T47D (cell line): ENCODE measurements around the gene C2orf92.
"Not testable (repeated sequence)": the region's sequence is repeated elsewhere in the genome, so short reads cannot be mapped to it uniquely, and the experiment has no call there.

Source experiments
- DNase-seq, 2 experiments: peaks; one replicate each; pipeline versions ENCODE4 v3.0.0 to v3.0.0-alpha.2; 2011 to 2012; ENCODE audit warnings: low read depth in 1 of 2, low spot score in 1 of 2
- JUND ChIP-seq: IDR thresholded peaks from 2 replicates; pipeline ENCODE4 v1.6.1; 2012; ENCODE audit warnings: low read depth
- in situ Hi-C: cut with HindIII; loops from 2 replicates; pipeline ENCODE4 v1.10.0; 2016; ENCODE audit warnings: low sequenced_read_pairs, low pct_unique_long_range_greater_than_20kb

The C2orf92 gene

DNA sequence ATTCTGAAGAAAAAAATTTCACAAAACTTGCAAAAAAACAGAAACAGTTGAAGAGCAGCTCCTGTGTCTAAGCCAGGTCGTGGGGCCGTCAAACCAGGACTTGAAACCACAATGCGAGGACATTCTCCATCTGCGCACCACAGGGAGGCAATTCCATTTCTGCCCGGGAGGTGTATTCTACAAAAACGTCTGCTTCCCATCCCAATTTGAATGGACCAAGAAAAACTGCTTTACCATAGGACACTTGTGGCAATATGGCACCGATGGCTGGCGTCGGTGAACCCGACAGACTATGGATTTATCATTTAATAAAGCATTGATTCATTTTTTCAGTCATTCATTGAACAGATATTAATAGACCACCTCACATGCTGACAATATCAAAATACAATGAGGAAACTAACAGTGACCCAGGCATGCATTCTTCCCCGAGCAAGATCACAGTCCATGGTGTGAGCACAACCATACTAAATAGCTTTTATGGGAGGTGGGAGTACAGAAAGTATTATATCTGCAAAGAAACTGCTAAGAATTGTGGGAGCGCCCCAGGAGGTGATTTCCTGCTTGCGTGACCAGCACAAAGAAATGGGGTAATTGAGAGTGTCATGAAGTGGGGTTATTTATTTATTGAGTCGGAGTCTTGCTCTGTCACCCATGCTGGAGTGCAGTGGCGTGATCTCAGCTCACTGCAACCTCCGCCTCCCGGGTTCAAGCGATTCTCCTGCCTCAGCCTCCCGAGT is 33.4 kb downstream of the C2orf92 start:
- no peak for DNase-seq
- in situ Hi-C loops: no loop called here
- TF ChIP-seq JUND: no peak

GRCh38 chr2:97703741-97704140 is 34.2 kb downstream of the C2orf92 start:
- no peak for DNase-seq
- TF ChIP-seq JUND: no peak
- in situ Hi-C loops: no loop called here

- no peak for DNase-seq
- in situ Hi-C loops: no loop called here
- no peak for TF ChIP-seq JUND
Observed at GRCh38 chr2:97704989-97705388, 35.5 kb downstream of the C2orf92 start.

DNA sequence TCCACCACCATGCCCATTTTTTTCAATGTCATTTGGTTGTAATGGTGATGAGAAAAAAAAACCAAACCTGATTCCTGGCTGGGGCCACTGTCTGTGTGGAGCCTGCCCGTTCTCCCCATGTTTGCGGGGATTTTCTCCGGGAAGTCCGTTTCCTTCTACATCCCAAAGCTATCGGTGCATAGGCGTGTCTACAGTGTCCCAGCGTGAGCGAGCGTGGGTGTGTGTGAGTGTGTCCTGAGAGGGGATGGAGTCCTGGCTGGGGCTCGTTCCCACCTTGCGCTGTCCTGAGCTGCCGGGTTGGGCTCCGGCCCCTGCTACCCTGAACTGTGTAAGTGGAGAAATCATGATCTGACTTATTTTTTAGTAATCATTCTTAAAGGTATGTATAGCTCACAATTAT is 36.6 kb downstream of the C2orf92 start:
- in situ Hi-C loops: no loop called here
- no peak for DNase-seq
- no peak for TF ChIP-seq JUND

DNA sequence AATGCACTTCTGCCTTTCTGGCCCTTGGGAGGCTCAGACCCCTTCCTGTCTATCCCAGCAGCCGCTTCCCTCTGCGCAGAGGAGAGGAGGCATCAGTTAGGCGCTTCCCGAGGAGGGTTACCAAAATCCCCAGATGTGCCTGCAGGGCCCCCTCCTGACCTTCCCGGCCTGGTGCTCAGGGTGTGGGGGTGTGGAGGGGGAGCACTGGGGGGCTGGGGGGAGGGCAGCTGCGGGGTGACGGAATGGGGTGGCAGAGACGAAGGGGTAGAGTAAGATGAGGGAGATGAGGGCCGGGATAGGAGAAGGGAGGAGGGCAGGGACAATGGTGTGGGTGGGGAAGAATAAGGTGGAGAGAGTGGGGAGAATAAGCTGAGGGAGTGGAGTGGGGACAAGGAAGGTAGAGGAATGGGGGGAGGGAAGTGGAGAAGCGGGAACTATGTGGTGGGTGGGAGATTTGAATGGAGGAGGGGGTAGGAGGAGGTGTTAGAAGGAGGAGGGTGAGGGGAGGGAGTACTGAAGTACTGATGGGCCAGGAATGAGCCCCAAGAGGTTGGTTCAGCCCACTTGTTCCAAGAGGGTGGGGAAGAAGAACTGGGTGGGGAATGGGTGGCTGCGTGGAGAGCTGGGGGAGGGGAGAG is 37.3 kb downstream of the C2orf92 start:
- in situ Hi-C loops: no loop called here
- no peak for DNase-seq
- TF ChIP-seq JUND: no peak

DNA sequence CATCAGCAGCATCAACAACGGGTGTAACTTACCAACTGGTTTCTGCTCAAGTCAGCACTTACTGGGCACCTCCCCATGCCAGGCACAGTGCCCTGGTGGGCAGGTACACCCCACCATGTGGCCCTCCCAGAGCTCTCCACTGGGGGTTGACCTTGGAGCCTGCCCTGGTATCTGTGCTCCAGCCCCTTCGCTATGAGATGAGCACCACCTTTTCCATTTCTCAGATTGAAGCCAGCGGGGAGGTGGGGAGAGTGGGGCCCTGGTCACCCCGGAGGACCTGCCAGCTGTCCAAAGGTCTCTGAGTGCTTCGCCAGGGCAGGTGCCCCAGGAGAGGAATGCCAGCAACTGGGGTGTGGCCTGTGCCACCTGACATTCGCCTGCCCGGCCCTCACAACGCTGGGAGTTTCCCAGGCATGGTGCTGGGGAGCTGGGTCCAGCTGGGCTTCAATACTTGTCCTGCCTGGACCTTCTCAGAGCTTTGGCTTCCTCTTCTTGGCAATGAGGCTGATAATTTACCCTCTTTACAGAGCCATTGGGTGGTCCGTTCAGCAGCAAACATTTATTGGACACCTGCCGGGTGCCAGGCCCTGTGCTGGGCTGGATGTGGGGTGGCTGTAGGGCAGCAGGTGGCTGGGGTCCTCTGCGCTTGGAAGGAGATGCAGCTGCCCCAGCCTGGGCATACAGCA is 38.0 kb downstream of the C2orf92 start:
- DNase-seq: no peak
- TF ChIP-seq JUND: no peak
- in situ Hi-C loops: no loop called here

- TF ChIP-seq JUND: no peak
- in situ Hi-C loops: no loop called here
- DNase-seq: no peak
Observed at GRCh38 chr2:97708048-97708380, 38.5 kb downstream of the C2orf92 start.

- in situ Hi-C loops: no loop called here
- no peak for DNase-seq
Observed at GRCh38 chr2:97708608-97709007, 39.1 kb downstream of the C2orf92 start.

GRCh38 chr2:97711394-97711711 is 41.8 kb downstream of the C2orf92 start:
- no peak for TF ChIP-seq JUND
- DNase-seq: no peak
- in situ Hi-C loops: no loop called here

More at GRCh38 chr2:97708608-97709007, 39.1 kb downstream of the C2orf92 start:
- TF ChIP-seq JUND: no peak

GRCh38 chr2:97712175-97712574 is 42.7 kb downstream of the C2orf92 start:
- in situ Hi-C loops, DNase-seq: not testable (repeated sequence)

- no peak for DNase-seq
- no peak for TF ChIP-seq JUND
- in situ Hi-C loops: no loop called here
Observed at GRCh38 chr2:97712693-97713295, 43.3 kb downstream of the C2orf92 start.

DNA sequence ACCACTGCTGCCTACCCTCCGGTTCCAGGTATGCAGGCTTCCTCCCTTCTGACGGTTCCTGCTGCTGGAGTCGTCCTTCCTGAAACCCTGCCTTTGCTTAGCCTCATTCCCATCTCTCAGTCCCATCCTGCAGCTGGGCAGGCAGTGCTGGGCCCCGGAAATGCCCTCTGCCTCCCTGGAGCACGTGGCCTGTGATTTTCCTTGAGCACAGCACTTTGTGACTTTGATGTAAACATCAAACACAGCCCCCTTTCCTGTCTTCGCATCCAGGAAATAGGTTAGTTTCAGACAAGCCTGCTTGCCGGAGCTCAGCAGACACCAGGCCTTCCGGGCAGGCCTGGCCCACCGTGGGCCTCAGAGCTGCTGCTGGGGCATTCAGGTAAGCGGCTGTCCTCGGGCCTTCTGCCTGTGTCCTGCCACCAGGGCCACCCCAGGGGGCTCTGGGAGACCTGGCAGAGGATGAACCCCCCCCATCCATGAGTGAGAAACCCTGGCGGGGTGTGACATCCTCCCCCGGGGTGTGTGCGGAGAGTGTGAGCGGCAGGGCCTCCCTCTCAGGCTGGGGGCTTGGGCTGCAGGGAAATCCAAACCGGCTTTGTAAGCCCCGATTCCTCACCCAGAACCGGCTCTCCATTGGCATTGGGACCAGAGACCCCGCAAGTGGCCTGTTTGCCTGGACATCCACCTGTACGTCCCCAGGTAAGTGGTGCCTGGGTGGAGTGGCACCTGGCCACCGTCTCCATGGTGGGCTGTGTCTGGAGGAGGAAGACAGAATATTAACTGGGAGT is 44.0 kb downstream of the C2orf92 start, which contains the start of gene ZAP70:
ZAP70 (plus strand) TSS at position 281 of the 788 bp plus-strand sequence. CDS start 10,461 bp downstream, outside the sequence.
- no peak for TF ChIP-seq JUND
- DNase-seq: no peak
- in situ Hi-C loops: no loop called here
